HTERT RPE-1 (cell line): Measurements from ENCODE around the gene HTT.

Source experiments
- in situ Hi-C: fragments of 300-500 bp; cut with MboI; formaldehyde crosslinking; loops from 4 replicates; pipeline ENCODE4 v1.14.3; 2020; ENCODE audit warnings: low sequenced_read_pairs

Gene HTT

GRCh38 chr4:3232871-3233271, 158.4 kb downstream of the HTT start:
- in situ Hi-C loops = no loop called here

GRCh38 chr4:3233391-3234071, 159.1 kb downstream of the HTT start:
- in situ Hi-C loops = no loop called here

DNA sequence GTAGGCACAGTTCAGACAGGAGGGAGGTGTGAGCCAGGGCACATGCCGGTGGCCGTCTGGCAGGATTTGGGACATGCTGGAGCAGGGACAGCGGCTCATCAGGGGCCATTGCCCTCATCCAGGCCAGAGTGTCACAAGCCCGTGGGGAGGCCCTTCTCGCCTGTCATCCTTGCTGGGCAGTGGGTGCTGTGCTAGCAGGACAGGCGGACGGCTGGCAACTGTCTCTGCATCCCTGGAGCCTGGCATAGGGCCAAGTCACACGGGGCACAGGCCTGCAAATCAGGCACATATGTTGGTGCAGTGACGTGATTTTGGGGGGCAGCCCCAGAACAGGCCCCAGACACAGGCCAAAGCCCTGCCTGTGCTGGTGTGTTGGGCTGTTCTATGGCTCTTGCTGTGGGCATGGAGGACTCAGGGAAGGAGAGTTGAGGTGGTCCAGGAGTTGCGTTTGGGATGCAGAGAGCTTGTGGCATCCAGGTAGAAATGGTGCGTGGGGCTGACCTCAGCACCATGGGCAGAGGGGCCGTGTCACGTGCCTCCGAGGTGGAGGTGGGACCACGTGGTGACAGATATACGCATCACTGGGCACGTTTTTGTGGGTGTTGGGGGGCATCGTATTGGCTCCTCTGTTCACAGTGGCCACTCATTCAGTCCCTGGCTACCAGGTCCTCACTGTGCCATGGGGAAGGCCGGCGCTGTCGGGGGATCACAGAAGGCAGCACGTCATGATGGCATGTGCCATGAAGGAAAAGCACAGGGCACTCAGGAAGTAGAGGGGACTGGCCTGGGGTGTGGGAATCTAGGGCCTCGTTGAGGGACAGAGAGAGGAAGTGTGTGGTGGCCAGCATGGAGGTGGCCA, 159.9 kb downstream of the HTT start:
- in situ Hi-C loops = no loop called here

DNA sequence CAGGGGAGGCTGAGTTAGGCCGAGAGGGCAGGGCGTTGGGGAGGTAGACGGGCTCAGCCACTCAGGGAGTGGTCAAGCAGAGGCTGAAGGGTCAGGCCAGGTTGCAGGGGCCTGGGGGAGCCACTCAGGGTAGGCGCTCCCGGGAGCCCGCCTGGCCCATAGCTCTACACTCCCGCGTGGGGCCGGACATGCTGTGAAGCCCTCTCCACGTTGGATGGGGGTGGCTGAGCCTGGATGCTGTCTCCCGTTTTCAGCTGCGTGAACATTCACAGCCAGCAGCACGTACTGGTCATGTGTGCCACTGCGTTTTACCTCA, 160.5 kb downstream of the HTT start:
- in situ Hi-C loops = no loop called here

DNA sequence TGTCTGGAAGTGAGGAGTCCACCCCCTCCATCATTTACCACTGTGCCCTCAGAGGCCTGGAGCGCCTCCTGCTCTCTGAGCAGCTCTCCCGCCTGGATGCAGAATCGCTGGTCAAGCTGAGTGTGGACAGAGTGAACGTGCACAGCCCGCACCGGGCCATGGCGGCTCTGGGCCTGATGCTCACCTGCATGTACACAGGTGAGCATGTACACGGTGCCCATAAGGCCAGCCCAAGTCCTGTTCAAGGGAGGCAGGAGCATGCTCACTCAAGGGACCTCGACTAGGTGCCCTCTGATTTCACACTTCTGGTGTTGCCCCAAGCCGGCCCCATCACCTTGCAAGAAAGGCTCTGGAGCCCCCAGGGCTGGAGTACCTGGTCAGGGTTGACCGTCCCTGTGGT, 161.1 kb downstream of the HTT start:
- in situ Hi-C loops = no loop called here

GRCh38 chr4:3236326-3236878, 161.9 kb downstream of the HTT start:
- in situ Hi-C loops = no loop called here

DNA sequence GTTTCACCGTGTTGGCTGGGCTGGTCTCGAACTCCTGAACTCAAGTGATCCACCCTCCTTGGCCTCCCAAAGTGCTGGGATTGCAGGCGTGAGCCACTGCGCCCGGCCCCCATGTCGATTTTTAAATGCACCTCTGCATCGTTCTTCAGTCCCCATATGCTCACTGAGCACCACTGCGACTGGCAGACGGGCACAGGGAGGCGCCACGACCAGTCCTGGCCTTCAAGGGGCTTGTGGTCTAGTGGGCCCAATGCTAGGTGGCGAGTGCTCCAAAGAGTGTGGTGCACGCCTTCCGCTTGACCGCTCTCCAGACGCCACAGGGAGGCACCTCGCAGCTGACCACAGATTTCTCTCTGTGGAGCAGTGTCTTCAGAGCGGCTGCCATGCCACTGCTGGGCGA, 162.8 kb downstream of the HTT start:
- in situ Hi-C loops = no loop called here

GRCh38 chr4:3237712-3238560, 163.5 kb downstream of the HTT start:
- in situ Hi-C loops = no loop called here

DNA sequence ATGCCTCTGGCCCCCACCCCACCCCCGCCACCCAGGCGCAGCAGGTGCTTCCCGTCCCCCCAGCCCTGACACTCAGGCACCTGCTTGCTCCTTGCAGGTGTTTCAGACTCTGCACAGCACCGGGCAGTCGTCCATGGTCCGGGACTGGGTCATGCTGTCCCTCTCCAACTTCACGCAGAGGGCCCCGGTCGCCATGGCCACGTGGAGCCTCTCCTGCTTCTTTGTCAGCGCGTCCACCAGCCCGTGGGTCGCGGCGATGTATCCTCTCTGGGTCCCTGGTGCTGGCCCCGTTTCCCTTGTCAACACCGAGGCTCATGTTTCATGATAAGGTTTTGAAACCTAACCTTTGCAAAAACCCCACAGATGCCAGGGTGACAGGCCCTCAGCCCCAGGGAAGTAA, 164.2 kb downstream of the HTT start:
- in situ Hi-C loops = no loop called here

DNA sequence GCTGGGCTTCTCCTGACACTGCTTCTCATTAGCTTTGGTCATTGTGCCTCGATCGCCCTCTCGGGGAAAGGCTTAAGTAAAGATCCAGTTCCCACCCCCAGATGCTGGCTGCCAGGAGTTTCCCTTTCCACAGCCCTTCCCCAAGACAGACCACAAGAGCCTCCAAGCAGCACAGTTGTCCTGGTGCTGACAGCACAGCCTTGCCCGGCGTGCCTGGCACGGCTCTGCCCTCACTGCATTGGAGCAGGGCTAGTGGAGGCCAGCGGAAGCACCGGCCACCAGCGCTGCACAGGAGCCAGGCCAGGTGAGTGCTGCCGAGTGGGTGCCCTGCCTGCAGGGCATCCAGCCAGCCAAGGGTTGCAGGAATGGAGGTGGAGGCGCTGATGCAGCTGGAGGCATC, 164.8 kb downstream of the HTT start:
- in situ Hi-C loops = no loop called here

- in situ Hi-C loops = no loop called here
These were observed 165.8 kb downstream of the HTT start for GRCh38 chr4:3239998-3240920.

GRCh38 chr4:3240936-3241522, 166.5 kb downstream of the HTT start:
- in situ Hi-C loops = no loop called here

GRCh38 chr4:3241898-3242524, 167.5 kb downstream of the HTT start:
- in situ Hi-C loops = no loop called here

GRCh38 chr4:3243136-3243780, 168.8 kb downstream of the HTT start:
- in situ Hi-C loops = no loop called here

- in situ Hi-C loops = no loop called here
These were observed 169.5 kb downstream of the HTT start for GRCh38 chr4:3244002-3244401.

DNA sequence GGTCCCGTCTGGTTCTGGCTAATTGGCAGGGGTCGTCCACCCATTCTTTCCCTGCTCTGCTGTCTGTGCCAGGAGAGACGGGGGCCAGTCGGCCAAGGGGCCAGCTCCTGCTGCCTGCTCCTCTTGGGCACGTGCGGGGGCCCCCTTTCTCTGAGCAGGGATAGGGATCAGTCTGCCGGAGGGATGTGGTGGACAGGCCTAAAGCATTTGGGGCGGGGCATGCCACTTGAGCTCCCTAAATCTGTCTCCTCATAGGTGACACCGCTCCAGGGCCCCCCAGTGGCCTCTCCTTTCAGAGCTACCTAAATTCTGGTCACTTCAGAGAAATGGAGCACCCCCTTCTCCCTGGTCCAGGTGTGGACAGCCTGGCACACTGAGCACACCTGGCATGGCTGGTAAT, 170.3 kb downstream of the HTT start:
- in situ Hi-C loops = no loop called here

DNA sequence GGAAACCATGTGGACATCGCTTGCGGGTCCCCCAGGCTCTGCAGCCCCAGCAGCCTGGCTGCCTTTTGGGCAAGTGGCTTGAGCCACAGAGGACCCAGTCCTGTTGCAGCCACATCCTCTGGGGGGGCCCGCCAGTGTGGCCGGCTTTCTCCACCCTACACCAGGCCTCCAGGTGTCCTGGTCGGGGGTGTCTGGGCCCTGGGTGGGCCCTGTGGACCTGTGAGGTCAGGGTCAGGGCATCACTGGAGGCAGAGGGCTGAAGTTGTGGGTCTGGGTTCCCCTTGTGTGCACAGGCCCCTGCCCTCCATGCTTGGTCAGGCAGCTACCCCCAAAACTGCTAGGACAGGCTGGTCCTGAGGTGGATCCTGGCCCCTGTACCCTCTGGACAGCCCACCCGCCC, 171.2 kb downstream of the HTT start:
- in situ Hi-C loops = no loop called here

DNA sequence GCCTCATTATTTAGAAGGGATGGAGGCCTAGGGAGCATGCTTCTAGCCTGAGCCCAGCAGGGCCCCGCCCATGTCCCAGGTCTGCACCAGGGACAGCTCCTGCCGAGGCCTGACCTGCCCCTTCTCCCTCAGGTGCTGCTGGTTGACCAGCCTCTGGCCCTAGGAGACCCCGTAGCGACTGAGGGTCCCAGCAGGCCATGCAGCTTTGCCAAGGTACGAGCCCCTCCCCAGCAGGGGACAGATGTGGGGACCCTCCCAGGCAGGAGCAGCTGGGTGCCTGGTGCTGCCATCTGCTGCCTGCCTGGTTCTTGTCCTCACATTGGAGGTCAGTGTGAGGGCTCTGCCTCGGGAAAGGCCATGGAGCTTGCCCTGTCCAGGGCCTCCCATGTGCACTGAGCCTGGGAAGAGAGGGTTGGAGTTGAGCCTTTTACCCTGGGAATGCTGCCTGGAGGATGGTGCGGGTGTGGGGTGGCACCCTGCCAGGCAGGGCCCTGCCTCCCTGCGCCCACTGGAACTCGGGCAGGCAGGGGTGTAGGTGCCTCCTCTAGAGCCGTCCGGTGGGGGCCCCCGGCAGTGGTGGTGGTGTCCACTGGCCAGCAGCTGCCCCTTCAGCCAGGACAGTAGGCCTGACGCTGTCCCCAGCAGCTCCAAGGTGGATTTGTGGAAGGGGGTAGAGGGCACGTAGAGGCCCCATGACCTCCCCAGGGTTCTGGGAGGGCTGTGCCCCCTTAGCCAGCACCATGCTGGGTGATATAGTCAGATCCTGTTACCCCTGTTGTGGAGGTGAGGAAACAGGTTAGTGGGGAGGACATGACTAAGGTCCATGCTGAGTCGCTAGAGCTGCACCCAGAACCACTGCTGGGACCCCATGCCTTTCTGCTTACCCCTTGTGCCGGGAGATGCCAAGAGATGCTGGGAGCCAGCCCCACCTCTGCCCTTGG, 172.2 kb downstream of the HTT start:
- in situ Hi-C loops = no loop called here
